Right lobe of liver (tissue), 6 donors: Measurements from ENCODE around the gene BCL11B. TPM values are rescaled to one million over a fixed set of nuclear protein-coding genes. Genes with fewer than 3 reads are reported as not detected.

Experiments
- ATAC-seq, 4 donors: fragments of 200-7000 bp; cut with Tn5 transposase; one replicate each; pipeline ENCODE4 v1.9.1; 2020; ENCODE audit warnings: mild to moderate bottlenecking in 4 of 4, moderate library complexity in 4 of 4
- DNase-seq, 3 donors: peaks; one replicate each; pipeline ENCODE4 v3.0.0-alpha.2; 2020
- H3K27ac ChIP-seq, 3 donors: fragments of 200-600 bp; one replicate each; pipeline ENCODE4 v1.8.0; 2022
- H3K27me3 ChIP-seq, 2 donors: fragments of 200-600 bp; one replicate each; pipeline ENCODE4 v1.8.0; 2022
- H3K36me3 ChIP-seq, 4 donors: fragments of 200-600 bp; sonication (generic) in 1 of 4; one replicate each; pipeline versions ENCODE4 v1.5.1 to v1.8.0; 2017 to 2022; ENCODE audit warnings: control low read depth in 1 of 4
- H3K4me1 ChIP-seq, 4 donors: fragments of 200-600 bp; sonication (generic) in 1 of 4; one replicate each; pipeline versions ENCODE4 v1.5.1 to v1.8.0; 2017 to 2022; ENCODE audit warnings: control low read depth in 1 of 4
- H3K4me3 ChIP-seq, 3 donors: fragments of 200-600 bp; one replicate each; pipeline ENCODE4 v1.8.0; 2022
- H3K9me3 ChIP-seq, 4 donors: fragments of 200-600 bp; sonication (generic) in 1 of 4; one replicate each; pipeline versions ENCODE4 v1.5.1 to v1.8.0; 2017 to 2022; ENCODE audit warnings: control low read depth in 1 of 4
- CTCF ChIP-seq, 4 donors: fragments of 200-600 bp in 3 of 4; fragments of 450-650 bp in 1 of 4; IDR thresholded peaks; one replicate each; pipeline versions ENCODE4 v1.5.1 to v1.8.0; 2016 to 2022; ENCODE audit warnings: antibody characterized with exemption in 4 of 4, mild to moderate bottlenecking in 2 of 4
- POLR2A ChIP-seq: fragments of 450-650 bp; IDR thresholded peaks from one replicate; pipeline ENCODE4 v1.6.1; 2017; ENCODE audit warnings: antibody characterized with exemption, mild to moderate bottlenecking
- WGBS: methylation state at CpG from one replicate; pipeline ENCODE4 v1.1.6; 2018; ENCODE audit warnings: low coverage, low lambda C conversion rate; ENCODE audit not compliant: insufficient coverage; ENCODE audit errors: missing lambda C conversion rate; 5-methylcytosine and 5-hydroxymethylcytosine counted together
- intact Hi-C, 2 donors: fragments of 100-400 bp; cut with DNase I; formaldehyde crosslinking; loops; one replicate each; pipeline versions ENCODE4 v1.11.2 to v1.14.1; 2022
- total RNA-seq, 6 experiments: library from RNA; depleted of rRNA in 2 of 6; stranded (reverse); fragments of >200 nt in 2 of 6; fragmentation: NEBNext Ultra II Directional in 3 of 6; extraction: Animal tissue kit (Norgen Biotek cat#: 25700) in 3 of 6; gene quantifications; one replicate each; pipeline versions ENCODE4 v1.1.0 to v1.2.4, GENCODE V29; 2016 to 2023
- donor health status: DM: no; HTN: yes; CAD: no.
- donor health status: DM: no; HTN: no; CAD: no.
- donor health status: DM: no; HTN: no; CAD: no.
- donor health status: DM: no; HTN: yes; CAD: no.
- donor health status: DM: no; HTN: yes; CAD: no.

The BCL11B gene
- total RNA-seq, 6 experiments from 2014 or later, result 0.04 to 0.61 (median 0.24) TPM

- Histone ChIP-seq H3K4me3 (no peak overlapping the region), H3K27ac (no peak overlapping the region), H3K27me3 (peaks cover 0 to 6% of the 10 kb centered on the region in 2 donors), H3K4me1 (peaks cover 0 to 4% (median 0%) of the 10 kb centered on the region in 4 donors), H3K36me3 (no peaks in the 10 kb centered on the region), H3K9me3 (no peaks in the 10 kb centered on the region)
- TF ChIP-seq CTCF (IDR thresholded peaks at IDR 0.05) (no peak), POLR2A (no peak)
- no peak for ATAC-seq
- WGBS, result 30% methylated on average over 2 of the region's 6 CpGs
- intact Hi-C loops, result no loop called here
- DNase-seq, result no peak
These were observed 24.2 kb downstream of the BCL11B start for GRCh38 chr14:99247772-99248171.

- Histone ChIP-seq H3K36me3 (no peaks in the 10 kb centered on the region), H3K4me1 (peaks cover 0 to 4% (median 0%) of the 10 kb centered on the region in 4 donors), H3K27ac (no peak overlapping the region), H3K9me3 (no peaks in the 10 kb centered on the region), H3K4me3 (no peak overlapping the region), H3K27me3 (peaks cover 0 to 6% of the 10 kb centered on the region in 2 donors)
- TF ChIP-seq POLR2A, result no peak
- TF ChIP-seq CTCF (IDR thresholded peaks at IDR 0.05), result no peak
- WGBS, result 22% methylated on average over 8 of the region's 9 CpGs
- ATAC-seq (no peak), DNase-seq (no peak)
- intact Hi-C loops, result no loop called here
These were observed 24.8 kb downstream of the BCL11B start for GRCh38 chr14:99247101-99247729.

DNA sequence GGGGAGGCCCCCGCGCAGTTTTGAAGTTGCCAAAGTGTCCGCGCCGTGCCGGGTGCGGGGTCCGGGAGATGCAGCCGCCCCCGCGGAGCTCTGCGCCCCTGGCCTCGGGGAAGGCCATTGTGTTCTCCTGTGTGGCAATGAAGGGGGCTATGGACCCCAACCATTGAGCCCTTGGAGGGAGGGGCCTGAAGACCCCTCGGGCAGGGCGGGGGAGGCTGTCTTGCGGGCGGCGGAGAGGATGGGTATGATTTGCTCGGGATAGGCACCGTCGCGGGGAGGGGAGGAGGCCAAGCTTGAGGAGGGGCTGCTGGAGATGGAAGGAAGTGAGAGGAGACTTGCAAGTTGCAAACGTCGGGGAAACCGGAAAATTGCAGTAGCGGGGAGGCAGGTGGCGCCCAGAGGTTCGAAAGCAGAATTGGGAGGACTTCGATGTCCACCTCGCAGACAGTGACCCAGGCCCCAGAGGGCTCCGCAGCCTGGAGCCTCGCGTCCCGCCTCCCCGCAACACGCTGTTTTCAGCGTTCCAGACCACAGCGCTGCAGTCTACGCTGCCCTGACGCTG, 25.4 kb downstream of the BCL11B start:
- H3K27ac ChIP-seq, result no peak overlapping the region
- DNase-seq, result no peak

More for the DNA sequence above, 25.4 kb downstream of the BCL11B start:
- no peaks in the 10 kb centered on the region for H3K36me3 ChIP-seq
- peaks cover 0 to 6% of the 10 kb centered on the region in 2 donors for H3K27me3 ChIP-seq
- ATAC-seq, result no peak
- intact Hi-C loops, result no loop called here
- H3K4me3 ChIP-seq, result no peak overlapping the region
- H3K4me1 ChIP-seq, result peaks cover 0 to 4% (median 0%) of the 10 kb centered on the region in 4 donors
- WGBS, result 5% methylated on average over 17 of the region's 40 CpGs
- TF ChIP-seq CTCF (IDR thresholded peaks at IDR 0.05), result no peak
- TF ChIP-seq POLR2A, result no peak
- no peaks in the 10 kb centered on the region for H3K9me3 ChIP-seq
